Ammon's horn (tissue), 1 donor: ENCODE measurements around the gene STBD1.
"Not testable (repeated sequence)": the region's sequence is repeated elsewhere in the genome, so short reads cannot be mapped to it uniquely, and the experiment has no call there.

ENCODE experiments used
- DNase-seq: peaks from one replicate; pipeline ENCODE4 v3.0.0-alpha.2; 2016; ENCODE audit warnings: low spot score

Gene STBD1

GRCh38 chr4:76305971-76306881 lies at the start of gene STBD1:
Gene STBD1 (plus strand): TSS chr4:76306733. CDS start chr4:76306770, 37 bp downstream.
- DNase-seq, result peak; percentile 40

- no peak for DNase-seq
Observed at GRCh38 chr4:76256968-76257367, 49.6 kb upstream of the STBD1 start.

DNA sequence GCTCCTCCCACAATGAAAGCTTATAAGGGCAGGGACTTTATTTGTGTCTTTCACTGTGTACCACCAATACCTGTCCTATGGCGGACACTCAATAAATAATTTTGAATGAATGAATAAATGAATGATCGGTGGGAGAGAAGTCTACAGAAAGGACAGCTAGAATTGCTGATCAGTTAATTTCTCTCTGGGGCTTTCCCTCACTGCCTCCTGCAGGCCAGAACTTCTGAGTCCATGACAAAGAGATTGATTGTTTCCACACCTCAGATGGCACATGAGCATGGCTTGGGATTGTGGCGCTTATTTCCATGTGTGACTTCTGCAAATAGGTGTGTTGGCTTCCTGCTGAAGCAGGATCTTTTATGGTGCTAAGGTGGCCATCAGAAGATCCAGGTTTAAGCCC lies 48.7 kb upstream of the STBD1 start:
- peak; percentile 19 for DNase-seq

- DNase-seq, result no peak
Observed at GRCh38 chr4:76260571-76260970, 46.0 kb upstream of the STBD1 start.

GRCh38 chr4:76265631-76266218 lies 40.8 kb upstream of the STBD1 start:
- no peak for DNase-seq

DNA sequence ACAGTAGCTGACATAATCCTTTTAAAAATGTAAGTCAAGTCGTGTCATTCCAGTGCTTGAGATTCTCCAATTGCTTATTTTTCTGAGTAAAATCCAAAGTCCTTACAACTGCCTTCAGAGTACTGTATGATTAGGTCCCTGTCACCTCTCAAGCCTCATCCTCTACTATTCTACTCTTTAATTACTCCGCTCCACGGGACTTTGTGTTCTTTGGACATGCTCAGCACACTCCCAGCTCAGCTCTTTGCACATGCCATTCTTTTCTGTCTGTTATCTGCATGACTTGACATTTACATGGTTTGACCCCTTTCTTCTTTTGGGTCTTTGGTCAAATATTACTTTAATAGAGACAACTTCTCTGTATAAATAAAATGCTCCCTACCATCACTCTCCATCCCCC lies 39.9 kb upstream of the STBD1 start:
- DNase-seq, result no peak

DNA sequence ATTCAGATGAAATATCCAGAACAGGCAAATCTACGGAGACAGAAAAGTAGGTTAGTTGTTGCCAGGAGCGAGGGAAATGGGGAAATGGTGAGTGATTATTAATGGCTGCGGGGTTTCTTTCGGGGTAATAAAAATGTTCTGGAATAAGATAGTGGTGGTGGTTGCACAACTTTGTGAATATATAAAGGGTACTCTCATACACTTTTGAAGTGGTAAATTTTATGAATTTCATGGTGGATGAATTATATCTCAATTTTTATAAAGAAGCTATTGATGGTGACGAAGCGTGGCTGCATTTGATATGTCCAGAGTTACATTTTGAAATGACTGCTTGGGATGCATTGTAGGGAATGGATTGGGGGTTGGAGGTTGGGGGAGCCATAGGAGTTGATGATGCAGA lies 38.7 kb upstream of the STBD1 start:
- no peak for DNase-seq

GRCh38 chr4:76270244-76271175 lies 36.0 kb upstream of the STBD1 start:
- no peak for DNase-seq

- no peak for DNase-seq
Observed at GRCh38 chr4:76271248-76271647, 35.3 kb upstream of the STBD1 start.

- no peak for DNase-seq
Observed at GRCh38 chr4:76272073-76272472, 34.5 kb upstream of the STBD1 start.

DNA sequence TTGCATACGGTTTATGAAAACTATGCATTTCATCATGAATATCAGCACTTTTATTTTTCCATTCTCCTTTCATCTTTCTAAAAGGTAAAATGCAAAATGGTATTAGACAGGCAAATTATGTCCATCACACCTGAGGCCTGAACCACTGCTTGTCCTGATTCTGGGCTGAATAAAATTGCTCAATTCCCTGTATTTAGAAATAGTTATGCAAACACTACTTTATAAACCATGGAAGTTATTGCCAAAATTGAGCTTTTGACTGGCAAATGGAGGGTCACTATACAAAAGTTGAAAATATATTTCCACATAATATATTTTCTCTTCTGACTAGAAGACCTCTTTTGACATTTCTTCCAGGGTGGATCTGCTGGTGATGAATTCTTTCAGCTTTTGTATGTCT lies 34.0 kb upstream of the STBD1 start:
- no peak for DNase-seq

DNA sequence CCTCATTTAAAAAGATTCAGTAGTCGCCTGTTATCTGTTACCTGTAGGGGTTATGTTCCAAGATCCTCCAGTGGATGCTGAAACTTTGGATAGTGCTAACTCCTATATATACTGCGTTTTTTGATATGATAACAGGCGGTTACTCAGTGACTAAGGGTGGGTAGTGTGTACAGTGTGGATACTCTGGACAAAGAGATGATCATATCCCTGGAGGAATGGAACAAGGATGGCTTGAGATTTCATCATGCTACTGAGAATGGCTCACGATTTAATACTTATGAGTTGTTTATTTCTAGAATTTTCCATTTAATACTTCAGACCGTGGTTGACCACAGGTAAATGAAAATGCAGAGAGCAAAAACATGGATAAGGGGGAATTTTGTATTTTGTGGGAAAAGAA lies 33.5 kb upstream of the STBD1 start:
- no peak for DNase-seq

GRCh38 chr4:76275486-76276124 lies 30.9 kb upstream of the STBD1 start:
- DNase-seq, result no peak

DNA sequence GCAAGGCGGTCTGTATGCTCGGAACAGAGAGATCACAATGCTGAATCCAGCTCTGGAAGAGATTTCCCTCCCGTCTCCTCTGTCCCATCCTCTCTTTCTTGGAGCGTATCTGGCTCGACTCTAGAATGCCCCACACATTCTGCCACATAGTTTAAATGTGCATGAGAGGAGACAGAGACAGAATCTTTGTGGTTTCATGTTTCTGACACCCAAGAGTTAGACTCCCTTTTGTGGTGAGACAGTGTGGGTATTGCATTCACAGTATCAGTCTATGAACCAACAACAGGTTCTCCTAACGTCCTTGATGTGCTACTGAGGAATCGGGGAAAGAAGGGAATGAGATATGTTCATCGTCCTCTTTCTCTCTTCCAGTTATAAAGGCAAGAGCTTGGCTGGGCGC lies 29.7 kb upstream of the STBD1 start:
- DNase-seq, result no peak

- DNase-seq, result no peak
Observed at GRCh38 chr4:76277667-76278066, 28.9 kb upstream of the STBD1 start.

DNA sequence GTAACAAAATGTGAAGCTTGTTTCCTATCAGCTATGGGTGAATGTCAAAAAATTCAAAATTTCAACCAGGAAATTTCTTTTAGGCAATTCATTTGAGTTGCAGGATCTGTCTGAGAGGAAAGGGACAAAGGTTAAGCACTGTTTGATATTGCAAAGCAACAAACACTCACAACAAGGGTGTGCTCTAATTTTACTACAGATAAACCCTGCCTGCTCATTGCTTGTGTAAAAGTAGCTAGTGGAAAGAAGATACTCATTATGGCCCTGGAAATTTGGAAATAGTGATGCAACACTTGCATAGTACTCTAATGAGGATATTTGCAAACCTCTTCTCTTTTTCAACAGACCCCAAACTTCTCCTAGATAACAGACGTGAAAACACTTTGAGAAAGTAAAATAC lies 27.9 kb upstream of the STBD1 start:
- DNase-seq, result no peak

DNA sequence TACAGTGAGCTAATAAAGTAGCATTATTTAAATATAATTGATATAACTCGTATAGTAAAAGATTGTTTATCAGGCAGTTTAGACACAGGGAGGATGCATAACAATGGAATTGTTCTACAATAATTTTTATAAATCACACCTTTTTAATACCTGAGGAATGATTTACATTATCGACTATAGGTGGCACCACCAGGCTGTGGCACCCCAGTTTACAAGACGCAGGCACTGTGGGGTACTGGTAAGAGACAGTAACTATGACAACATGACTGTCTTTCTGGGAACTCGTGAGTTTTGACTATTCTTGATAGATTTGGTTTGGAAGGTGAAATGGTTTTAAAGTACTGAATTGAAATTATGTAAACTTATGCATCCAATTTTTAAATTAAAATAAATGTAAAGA lies 27.1 kb upstream of the STBD1 start:
- DNase-seq, result no peak

- DNase-seq, result no peak
Observed at GRCh38 chr4:76280488-76281441, 25.8 kb upstream of the STBD1 start.

GRCh38 chr4:76281594-76281993 lies 24.9 kb upstream of the STBD1 start:
- not testable (repeated sequence) for DNase-seq

GRCh38 chr4:76282941-76283689 lies 23.4 kb upstream of the STBD1 start:
- no peak for DNase-seq
